Mesothelial cell of epicardium (in vitro differentiated cells): ENCODE results near the gene HOXB7. TPM values are rescaled to one million over a fixed set of nuclear protein-coding genes. Genes with fewer than 3 reads are reported as not detected.

ENCODE experiments used
- DNase-seq, 2 experiments: peaks; one replicate each; pipeline ENCODE4 v3.0.0; 2021; ENCODE audit warnings: low spot score in 2 of 2; ENCODE audit not compliant: unreplicated experiment in 2 of 2
- H3K27ac Mint-ChIP-seq: 2 replicates; pipeline ENCODE4 v1.8.0; 2021; ENCODE audit warnings: mixed read lengths
- H3K27me3 Mint-ChIP-seq: 2 replicates; pipeline ENCODE4 v1.8.0; 2021; ENCODE audit warnings: low read depth, mixed read lengths
- H3K36me3 Mint-ChIP-seq: 2 replicates; pipeline ENCODE4 v1.8.0; 2021; ENCODE audit warnings: mixed read lengths
- H3K4me1 Mint-ChIP-seq: 2 replicates; pipeline ENCODE4 v1.8.0; 2021; ENCODE audit warnings: mixed read lengths
- H3K4me3 Mint-ChIP-seq: 2 replicates; pipeline ENCODE4 v1.8.0; 2021; ENCODE audit warnings: mild to moderate bottlenecking, moderate library complexity, mixed read lengths
- H3K9me3 Mint-ChIP-seq: 2 replicates; pipeline ENCODE4 v1.8.0; 2021; ENCODE audit warnings: mixed read lengths
- CTCF ChIP-seq: fragments of 200-600 bp; sonication (generic); IDR thresholded peaks from one replicate; pipeline ENCODE4 v1.5.0; 2021; ENCODE audit warnings: antibody characterized with exemption; ENCODE audit not compliant: unreplicated experiment
- total RNA-seq: library from RNA; stranded (reverse); gene quantifications from 3 replicates; pipeline ENCODE4 v1.2.1, GENCODE V29; 2021

HOXB7 gene
- total RNA-seq, 1 donor from 2014 or later: 20.3 TPM

GRCh38 chr17:48625495-48626244, 14.9 kb upstream of the HOXB7 start:
- no peak for TF ChIP-seq CTCF
- peak in 1 of 2 experiments; percentile 79 for DNase-seq
- H3K4me3 Mint-ChIP-seq: peak overlapping the region; percentile 84

GRCh38 chr17:48624544-48625494, 14.0 kb upstream of the HOXB7 start:
- Mint-ChIP-seq H3K36me3 (peaks cover 18% of the 10 kb centered on the region), H3K27me3 (peaks cover 86% of the 10 kb centered on the region), H3K9me3 (no peaks in the 10 kb centered on the region), H3K4me1 (peaks cover 55% of the 10 kb centered on the region), H3K4me3 (peak overlapping the region; percentile 84), H3K27ac (peak overlapping the region; percentile 90)
- no peak for DNase-seq
- no peak for TF ChIP-seq CTCF

More at GRCh38 chr17:48625495-48626244, 14.9 kb upstream of the HOXB7 start:
- H3K27me3 Mint-ChIP-seq: peaks cover 87% of the 10 kb centered on the region
- peaks cover 52% of the 10 kb centered on the region for H3K4me1 Mint-ChIP-seq
- H3K27ac Mint-ChIP-seq: peak overlapping the region; percentile 90
- peaks cover 24% of the 10 kb centered on the region for H3K36me3 Mint-ChIP-seq
- H3K9me3 Mint-ChIP-seq: no peaks in the 10 kb centered on the region

GRCh38 chr17:48624118-48624517, 13.3 kb upstream of the HOXB7 start:
- TF ChIP-seq CTCF: no peak

GRCh38 chr17:48623583-48623982, 12.8 kb upstream of the HOXB7 start:
- TF ChIP-seq CTCF: no peak
- peaks cover 79% of the 10 kb centered on the region for H3K27me3 Mint-ChIP-seq
- peak overlapping the region; percentile 84 for H3K4me3 Mint-ChIP-seq
- H3K36me3 Mint-ChIP-seq: peaks cover 18% of the 10 kb centered on the region
- no peaks in the 10 kb centered on the region for H3K9me3 Mint-ChIP-seq
- H3K27ac Mint-ChIP-seq: no peak overlapping the region
- no peak for DNase-seq
- H3K4me1 Mint-ChIP-seq: peaks cover 62% of the 10 kb centered on the region

More at GRCh38 chr17:48624118-48624517, 13.3 kb upstream of the HOXB7 start:
- Mint-ChIP-seq H3K36me3 (peaks cover 18% of the 10 kb centered on the region), H3K27me3 (peaks cover 83% of the 10 kb centered on the region), H3K4me1 (peaks cover 59% of the 10 kb centered on the region), H3K4me3 (peak overlapping the region; percentile 84), H3K27ac (peak overlapping the region; percentile 15), H3K9me3 (no peaks in the 10 kb centered on the region)
- no peak for DNase-seq

- no peak for TF ChIP-seq CTCF
- peaks cover 78% of the 10 kb centered on the region for H3K27me3 Mint-ChIP-seq
- no peak overlapping the region for H3K4me3 Mint-ChIP-seq
- no peaks in the 10 kb centered on the region for H3K9me3 Mint-ChIP-seq
- peaks cover 62% of the 10 kb centered on the region for H3K4me1 Mint-ChIP-seq
- H3K27ac Mint-ChIP-seq: no peak overlapping the region
- peaks cover 18% of the 10 kb centered on the region for H3K36me3 Mint-ChIP-seq
- no peak for DNase-seq
These were observed 12.0 kb upstream of the HOXB7 start for GRCh38 chr17:48622857-48623256.
